Measurements from ENCODE around the gene TMEM242.

DNA sequence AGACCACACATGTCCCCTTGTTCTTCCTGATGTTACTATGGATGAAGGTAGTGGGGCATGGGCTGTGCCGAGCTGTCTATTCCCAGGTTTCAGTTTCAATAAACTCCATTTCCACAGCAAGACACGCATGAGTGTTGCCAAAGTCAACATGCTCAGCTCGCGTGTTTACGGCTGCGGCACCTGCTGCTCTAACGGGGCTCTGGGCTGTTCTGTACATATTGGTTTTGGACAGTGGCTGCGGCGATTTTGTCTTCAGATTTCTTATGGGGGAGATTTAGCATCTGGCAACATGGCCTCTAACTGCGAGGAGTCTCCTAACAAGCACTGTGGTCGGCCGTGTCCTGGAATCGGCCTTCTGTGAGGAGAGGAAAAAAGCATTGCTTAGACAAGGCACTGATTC is 58.6 kb downstream of the TMEM242 start:
- no peak for TF ChIP-seq POLR2A (IDR thresholded peaks at IDR 0.05; ENCODE audit: low read depth, low read length)
- TF ChIP-seq, protein P1, sequence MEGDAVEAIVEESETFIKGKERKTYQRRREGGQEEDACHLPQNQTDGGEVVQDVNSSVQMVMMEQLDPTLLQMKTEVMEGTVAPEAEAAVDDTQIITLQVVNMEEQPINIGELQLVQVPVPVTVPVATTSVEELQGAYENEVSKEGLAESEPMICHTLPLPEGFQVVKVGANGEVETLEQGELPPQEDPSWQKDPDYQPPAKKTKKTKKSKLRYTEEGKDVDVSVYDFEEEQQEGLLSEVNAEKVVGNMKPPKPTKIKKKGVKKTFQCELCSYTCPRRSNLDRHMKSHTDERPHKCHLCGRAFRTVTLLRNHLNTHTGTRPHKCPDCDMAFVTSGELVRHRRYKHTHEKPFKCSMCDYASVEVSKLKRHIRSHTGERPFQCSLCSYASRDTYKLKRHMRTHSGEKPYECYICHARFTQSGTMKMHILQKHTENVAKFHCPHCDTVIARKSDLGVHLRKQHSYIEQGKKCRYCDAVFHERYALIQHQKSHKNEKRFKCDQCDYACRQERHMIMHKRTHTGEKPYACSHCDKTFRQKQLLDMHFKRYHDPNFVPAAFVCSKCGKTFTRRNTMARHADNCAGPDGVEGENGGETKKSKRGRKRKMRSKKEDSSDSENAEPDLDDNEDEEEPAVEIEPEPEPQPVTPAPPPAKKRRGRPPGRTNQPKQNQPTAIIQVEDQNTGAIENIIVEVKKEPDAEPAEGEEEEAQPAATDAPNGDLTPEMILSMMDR (conservative IDR thresholded peaks at IDR 0.05; ENCODE audit: low read depth, low read length) = no peak
- TF ChIP-seq CEBPB (IDR thresholded peaks at IDR 0.05; ENCODE audit: low read depth, low read length) = no peak
- TF ChIP-seq, protein P2, sequence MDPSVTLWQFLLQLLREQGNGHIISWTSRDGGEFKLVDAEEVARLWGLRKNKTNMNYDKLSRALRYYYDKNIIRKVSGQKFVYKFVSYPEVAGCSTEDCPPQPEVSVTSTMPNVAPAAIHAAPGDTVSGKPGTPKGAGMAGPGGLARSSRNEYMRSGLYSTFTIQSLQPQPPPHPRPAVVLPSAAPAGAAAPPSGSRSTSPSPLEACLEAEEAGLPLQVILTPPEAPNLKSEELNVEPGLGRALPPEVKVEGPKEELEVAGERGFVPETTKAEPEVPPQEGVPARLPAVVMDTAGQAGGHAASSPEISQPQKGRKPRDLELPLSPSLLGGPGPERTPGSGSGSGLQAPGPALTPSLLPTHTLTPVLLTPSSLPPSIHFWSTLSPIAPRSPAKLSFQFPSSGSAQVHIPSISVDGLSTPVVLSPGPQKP (IDR thresholded peaks at IDR 0.05; ENCODE audit: borderline replicate concordance, low read depth, low read length) = no peak
- TF ChIP-seq MXI1 (IDR thresholded peaks at IDR 0.05; ENCODE audit: borderline replicate concordance, low read depth, low read length) = no peak
- TF ChIP-seq RAD21 (IDR thresholded peaks at IDR 0.05; ENCODE audit: low read length) = no peak
- no peak for TF ChIP-seq NFE2L2 (IDR thresholded peaks at IDR 0.05; ENCODE audit: low read depth, low read length)
- TF ChIP-seq MAFK (IDR thresholded peaks at IDR 0.05; ENCODE audit: low read depth, low read length) = no peak
- TF ChIP-seq, protein P3, sequence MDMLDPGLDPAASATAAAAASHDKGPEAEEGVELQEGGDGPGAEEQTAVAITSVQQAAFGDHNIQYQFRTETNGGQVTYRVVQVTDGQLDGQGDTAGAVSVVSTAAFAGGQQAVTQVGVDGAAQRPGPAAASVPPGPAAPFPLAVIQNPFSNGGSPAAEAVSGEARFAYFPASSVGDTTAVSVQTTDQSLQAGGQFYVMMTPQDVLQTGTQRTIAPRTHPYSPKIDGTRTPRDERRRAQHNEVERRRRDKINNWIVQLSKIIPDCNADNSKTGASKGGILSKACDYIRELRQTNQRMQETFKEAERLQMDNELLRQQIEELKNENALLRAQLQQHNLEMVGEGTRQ (IDR thresholded peaks at IDR 0.05; ENCODE audit: low read depth, low read length) = no peak
- TF ChIP-seq BHLHE40 (IDR thresholded peaks at IDR 0.05; ENCODE audit: low read depth, low read length) = no peak
- no peak for TF ChIP-seq RCOR1 (IDR thresholded peaks at IDR 0.05; ENCODE audit: insufficient replicate concordance, low read length)
- no peak for TF ChIP-seq RFX5 (IDR thresholded peaks at IDR 0.05; ENCODE audit: low read depth, low read length)
- TF ChIP-seq SMC3 (IDR thresholded peaks at IDR 0.05; ENCODE audit: low read depth, low read length) = no peak
- TF ChIP-seq FOS (IDR thresholded peaks at IDR 0.05; ENCODE audit: low read depth, low read length) = no peak
